Loucy (cell line): ENCODE data around the gene DEPDC5.

Source experiments
- H2AFZ ChIP-seq: fragments of 200-600 bp; sonication (generic); 2 replicates; pipeline ENCODE4 v1.6.0; 2016; ENCODE audit warnings: antibody characterized with exemption, mild to moderate bottlenecking, low read length, moderate library complexity
- H3F3A ChIP-seq: fragments of 200-600 bp; 2 replicates; pipeline ENCODE4 v1.6.0; 2016; ENCODE audit warnings: antibody characterized with exemption, low read depth, mild to moderate bottlenecking
- H3K27me3 ChIP-seq: fragments of 200-600 bp; sonication (generic); 2 replicates; pipeline ENCODE4 v1.6.1; 2014; ENCODE audit warnings: low read length, mild to moderate bottlenecking; ENCODE audit not compliant: insufficient read depth, poor library complexity, severe bottlenecking
- H3K36me3 ChIP-seq: fragments of 200-600 bp; sonication (generic); 2 replicates; pipeline ENCODE4 v1.6.1; 2016; ENCODE audit warnings: low read length; ENCODE audit not compliant: insufficient read depth
- H3K4me1 ChIP-seq: fragments of 200-600 bp; sonication (generic); 2 replicates; pipeline ENCODE4 v1.5.1; 2014; ENCODE audit warnings: low read length, mild to moderate bottlenecking; ENCODE audit not compliant: insufficient read depth, poor library complexity, severe bottlenecking
- H3K4me2 ChIP-seq: fragments of 200-600 bp; sonication (generic); 2 replicates; pipeline ENCODE4 v1.6.0; 2014; ENCODE audit warnings: antibody characterized with exemption, low read length, low read depth, mild to moderate bottlenecking; ENCODE audit not compliant: poor library complexity, severe bottlenecking
- H3K4me3 ChIP-seq: fragments of 200-600 bp; sonication (generic); 2 replicates; pipeline ENCODE4 v1.5.1; 2014; ENCODE audit warnings: low read length, mild to moderate bottlenecking, mixed read lengths; ENCODE audit not compliant: poor library complexity, severe bottlenecking
- H3K79me2 ChIP-seq: fragments of 200-600 bp; sonication (generic); 2 replicates; pipeline ENCODE4 v1.6.1; 2014; ENCODE audit warnings: low read length; ENCODE audit not compliant: insufficient read depth
- H3K9ac ChIP-seq: fragments of 200-600 bp; sonication (generic); 2 replicates; pipeline ENCODE4 v1.6.0; 2014; ENCODE audit warnings: mild to moderate bottlenecking, low read depth, low read length, moderate library complexity; ENCODE audit not compliant: poor library complexity, severe bottlenecking
- H3K9me2 ChIP-seq: fragments of 200-600 bp; sonication (generic); replicated peaks from 2 replicates; pipeline ENCODE4 v1.6.1; 2016; ENCODE audit warnings: low read depth, low read length, mixed read lengths
- H3K9me3 ChIP-seq: fragments of 200-600 bp; sonication (generic); 2 replicates; pipeline ENCODE4 v1.6.1; 2014; ENCODE audit warnings: mild to moderate bottlenecking, antibody characterized with exemption, low read length, low read depth; ENCODE audit not compliant: insufficient read depth
- H4K20me1 ChIP-seq: fragments of 200-600 bp; sonication (generic); 2 replicates; pipeline ENCODE4 v1.6.0; 2014; ENCODE audit warnings: antibody characterized with exemption, low read length, mild to moderate bottlenecking; ENCODE audit not compliant: insufficient read depth, poor library complexity, severe bottlenecking
- EZH2phosphoT487 ChIP-seq: fragments of 200-600 bp; IDR thresholded peaks from 2 replicates; pipeline ENCODE4 v1.6.1; 2018; ENCODE audit warnings: antibody characterized with exemption, mild to moderate bottlenecking, moderate library complexity, borderline replicate concordance
- TF ChIP-seq, protein P1 (sequence below): fragments of 200-600 bp; sonication (generic); conservative IDR thresholded peaks from 2 replicates; pipeline ENCODE4 v1.5.1; 2014; ENCODE audit warnings: mild to moderate bottlenecking, antibody characterized with exemption, low read length

DEPDC5 gene

DNA sequence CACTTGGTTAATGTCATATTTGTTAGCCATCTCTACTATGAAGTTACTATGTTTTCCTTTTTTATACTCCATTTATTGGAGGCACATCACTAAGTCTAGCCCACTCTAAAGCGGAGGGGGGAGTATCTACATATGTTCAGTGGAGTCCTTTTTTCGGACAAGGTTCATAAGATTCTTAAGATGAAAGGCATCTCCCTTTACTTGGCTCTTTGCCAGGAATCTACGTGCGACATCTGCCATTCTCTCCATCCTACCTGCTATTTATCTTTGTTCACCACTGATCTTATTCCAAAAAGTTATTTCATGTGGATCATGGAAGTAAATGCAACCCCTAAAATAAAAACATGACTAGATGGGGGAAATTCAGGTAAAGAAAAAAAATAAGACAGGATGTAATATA, 113.1 kb downstream of the DEPDC5 start:
- Histone ChIP-seq H3K4me2 (no peak overlapping the region), H3F3A (no peaks in the 10 kb centered on the region)

DNA sequence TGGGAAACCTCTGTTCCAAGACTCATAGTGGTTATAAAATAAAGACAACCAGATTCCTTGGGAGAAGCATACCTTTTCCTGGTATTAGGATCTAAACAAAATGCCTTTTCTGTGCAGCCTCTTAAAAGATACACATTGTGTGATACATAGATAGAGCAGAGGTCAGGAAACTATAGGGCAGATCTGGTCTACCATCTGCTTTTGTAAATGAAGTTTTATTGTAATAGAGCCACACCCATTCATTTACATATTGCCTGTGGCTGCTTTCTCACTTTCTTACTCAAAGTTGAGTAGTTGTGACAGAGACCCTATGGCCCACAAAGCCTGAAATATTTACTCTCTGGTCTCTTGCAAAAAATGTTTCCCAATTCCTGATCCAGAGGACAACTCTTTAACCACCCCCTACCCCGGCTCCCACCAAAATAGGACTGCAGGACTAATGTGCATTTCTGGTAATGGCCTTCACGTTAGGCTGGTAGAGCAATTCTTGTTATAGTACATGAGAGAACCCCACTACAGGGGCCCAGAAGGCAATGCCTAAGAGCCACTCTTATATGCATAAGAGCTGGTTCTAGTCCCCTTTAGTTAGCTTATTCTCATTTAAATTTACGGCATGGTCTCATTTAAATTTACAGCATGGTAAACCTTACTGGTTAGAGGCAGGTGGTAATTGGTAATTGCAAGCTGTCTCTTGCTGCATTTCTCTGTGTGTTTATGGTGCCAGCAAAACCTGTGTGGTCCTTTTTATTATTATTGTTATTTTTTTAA, 113.8 kb downstream of the DEPDC5 start:
- Histone ChIP-seq H4K20me1 (no peaks in the 10 kb centered on the region), H3K9ac (no peak overlapping the region), H2AFZ (no peak overlapping the region), H3K4me3 (no peak overlapping the region), H3K9me2 (no peaks in the 10 kb centered on the region), H3F3A (no peaks in the 10 kb centered on the region), H3K9me3 (no peaks in the 10 kb centered on the region), H3K4me2 (no peak overlapping the region), H3K36me3 (peaks cover 29% of the 10 kb centered on the region; the same call in 1 of the 2 replicates), H3K27me3 (no peaks in the 10 kb centered on the region), H3K4me1 (peaks cover 5% of the 10 kb centered on the region), H3K79me2 (no peaks in the 10 kb centered on the region)
- no peak for TF ChIP-seq EZH2phosphoT487
- TF ChIP-seq, protein P1, sequence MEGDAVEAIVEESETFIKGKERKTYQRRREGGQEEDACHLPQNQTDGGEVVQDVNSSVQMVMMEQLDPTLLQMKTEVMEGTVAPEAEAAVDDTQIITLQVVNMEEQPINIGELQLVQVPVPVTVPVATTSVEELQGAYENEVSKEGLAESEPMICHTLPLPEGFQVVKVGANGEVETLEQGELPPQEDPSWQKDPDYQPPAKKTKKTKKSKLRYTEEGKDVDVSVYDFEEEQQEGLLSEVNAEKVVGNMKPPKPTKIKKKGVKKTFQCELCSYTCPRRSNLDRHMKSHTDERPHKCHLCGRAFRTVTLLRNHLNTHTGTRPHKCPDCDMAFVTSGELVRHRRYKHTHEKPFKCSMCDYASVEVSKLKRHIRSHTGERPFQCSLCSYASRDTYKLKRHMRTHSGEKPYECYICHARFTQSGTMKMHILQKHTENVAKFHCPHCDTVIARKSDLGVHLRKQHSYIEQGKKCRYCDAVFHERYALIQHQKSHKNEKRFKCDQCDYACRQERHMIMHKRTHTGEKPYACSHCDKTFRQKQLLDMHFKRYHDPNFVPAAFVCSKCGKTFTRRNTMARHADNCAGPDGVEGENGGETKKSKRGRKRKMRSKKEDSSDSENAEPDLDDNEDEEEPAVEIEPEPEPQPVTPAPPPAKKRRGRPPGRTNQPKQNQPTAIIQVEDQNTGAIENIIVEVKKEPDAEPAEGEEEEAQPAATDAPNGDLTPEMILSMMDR, result no peak

More for the DNA sequence above, 113.1 kb downstream of the DEPDC5 start:
- Histone ChIP-seq H3K79me2 (no peaks in the 10 kb centered on the region), H3K9me2 (no peaks in the 10 kb centered on the region), H4K20me1 (no peaks in the 10 kb centered on the region), H3K4me1 (peaks cover 5% of the 10 kb centered on the region), H3K36me3 (peaks cover 24% of the 10 kb centered on the region; the same call in 1 of the 2 replicates), H2AFZ (no peak overlapping the region), H3K4me3 (no peak overlapping the region), H3K9ac (no peak overlapping the region), H3K27me3 (no peaks in the 10 kb centered on the region), H3K9me3 (no peaks in the 10 kb centered on the region)
- TF ChIP-seq, protein P1, result no peak
- no peak for TF ChIP-seq EZH2phosphoT487

DNA sequence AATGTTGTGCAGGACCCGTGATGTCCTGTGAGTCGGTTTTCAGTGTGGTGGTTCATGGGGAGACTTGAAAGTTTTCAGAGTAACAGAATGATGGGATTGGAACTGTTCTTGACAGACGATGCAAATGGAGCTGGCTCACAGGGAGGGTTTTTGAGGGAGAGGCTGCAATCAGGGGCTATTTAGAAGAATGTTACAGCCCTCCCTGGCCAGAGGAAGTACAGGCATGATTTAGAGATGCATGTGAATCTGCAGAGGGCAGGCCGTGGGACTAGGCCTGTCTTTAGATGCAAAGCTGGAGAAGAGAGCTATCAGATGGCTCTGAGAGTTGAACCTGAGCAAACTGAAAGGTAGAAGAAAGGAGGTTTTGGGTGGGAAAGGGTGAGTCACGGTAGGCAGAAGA, 115.9 kb downstream of the DEPDC5 start:
- Histone ChIP-seq H3K9ac (no peak overlapping the region), H3K9me2 (no peaks in the 10 kb centered on the region), H4K20me1 (no peaks in the 10 kb centered on the region), H3K4me3 (no peak overlapping the region), H3K36me3 (peaks cover 46% of the 10 kb centered on the region; the same call in 1 of the 2 replicates), H3K79me2 (no peaks in the 10 kb centered on the region), H3K9me3 (no peaks in the 10 kb centered on the region), H3K4me1 (peaks cover 5% of the 10 kb centered on the region), H3K4me2 (no peak overlapping the region), H2AFZ (no peak overlapping the region), H3K27me3 (no peaks in the 10 kb centered on the region), H3F3A (no peaks in the 10 kb centered on the region)
- no peak for TF ChIP-seq EZH2phosphoT487
- TF ChIP-seq, protein P1, result no peak
